Psoas muscle (tissue), 8 donors: ENCODE data around the gene GET3. TPM values are rescaled to one million over a fixed set of nuclear protein-coding genes. Genes with fewer than 3 reads are reported as not detected.

ENCODE experiments used
- ATAC-seq, 4 donors: fragments of 200-7000 bp; cut with Tn5 transposase; one replicate each; pipeline ENCODE4 v1.9.1; 2020; ENCODE audit warnings: moderate library complexity in 3 of 4, mild to moderate bottlenecking in 2 of 4
- DNase-seq, 2 donors: peaks; one replicate each; pipeline ENCODE4 v3.0.0-alpha.2; 2020
- H3K27ac ChIP-seq: fragments of 200-600 bp; one replicate; pipeline ENCODE4 v1.8.0; 2022
- H3K27me3 ChIP-seq, 3 donors: fragments of 200-600 bp in 1 of 3; one replicate each; pipeline versions ENCODE4 v1.6.1 to v1.8.0; 2013 to 2022; ENCODE audit warnings: low read length in 2 of 3, mild to moderate bottlenecking in 2 of 3, moderate library complexity in 1 of 3; ENCODE audit not compliant: insufficient read depth in 3 of 3
- H3K36me3 ChIP-seq, 2 donors: fragments of 200-600 bp in 1 of 2; one replicate each; pipeline versions ENCODE4 v1.6.1 to v1.8.0; 2013 to 2022; ENCODE audit warnings: low read depth in 1 of 2, mild to moderate bottlenecking in 1 of 2, moderate library complexity in 1 of 2; ENCODE audit not compliant: insufficient read depth in 1 of 2
- H3K4me1 ChIP-seq: fragments of 200-600 bp; one replicate; pipeline ENCODE4 v1.8.0; 2022
- H3K4me3 ChIP-seq: fragments of 200-600 bp; one replicate; pipeline ENCODE4 v1.8.0; 2022; ENCODE audit warnings: mild to moderate bottlenecking
- H3K9me3 ChIP-seq: fragments of 200-600 bp; one replicate; pipeline ENCODE4 v1.8.0; 2022
- CTCF ChIP-seq: fragments of 200-600 bp; IDR thresholded peaks from one replicate; pipeline ENCODE4 v1.8.0; 2022; ENCODE audit warnings: antibody characterized with exemption
- WGBS, 3 donors: extraction: QIAGEN DNeasy Blood & Tissue Kit; methylation state at CpG; one replicate each; pipeline versions ENCODE4 v1.1.6 to v1.1.7; 2013; 5-methylcytosine and 5-hydroxymethylcytosine counted together
- intact Hi-C, 2 donors: fragments of 100-400 bp; cut with DNase I; formaldehyde crosslinking; loops; one replicate each; pipeline versions ENCODE4 v1.11.0 to v1.14.2; 2022
- polyA plus RNA-seq, 3 donors: library from polyadenylated mRNA; stranded (reverse); fragments of 200-250 nt; gene quantifications; one replicate each; pipeline ENCODE4 v1.2.3, GENCODE V29; 2013
- total RNA-seq, 4 donors: library from RNA; stranded (reverse); fragmentation: NEBNext Ultra II Directional in 2 of 4; extraction: Animal tissue kit (Norgen Biotek cat#: 25700) in 2 of 4; gene quantifications; one replicate each; pipeline versions ENCODE4 v1.2.1 to v1.2.4, GENCODE V29; 2021 to 2023
- donor health status: healthy with polysubstance abuse.
- donor health status: DM: no; HTN: no; CAD: no; lungs with moderate emphysema.
- donor health status: Bipolar disorder and iron deficiency.
- donor health status: healthy.
- donor health status: DM: yes; HTN: yes; CAD: no.
- donor health status: DM: no; HTN: no; CAD: no.
- donor health status: DM: no; HTN: no; CAD: no.
- donor health status: DM: yes; HTN: yes; CAD: no.

The GET3 gene
- total and polyA plus RNA-seq, 7 donors: 43.0 to 135 (median 52.8) TPM

- intact Hi-C loops: no loop called here
- DNase-seq (no peak), ATAC-seq (no peak)
- no peak overlapping the region for H3K27ac ChIP-seq
- WGBS, 3 donors: 82 to 91% (median 85%) methylated on average over 16 of the region's 16 CpGs
- no peaks in the 10 kb centered on the region for H3K9me3 ChIP-seq
- TF ChIP-seq CTCF: no peak
- no peak overlapping the region for H3K4me3 ChIP-seq
- H3K4me1 ChIP-seq: peaks cover 10% of the 10 kb centered on the region
- peaks cover 0 to 17% of the 10 kb centered on the region in 2 donors for H3K36me3 ChIP-seq
- no peaks in the 10 kb centered on the region for H3K27me3 ChIP-seq
Measured at GRCh38 chr19:12694641-12695040, 42.7 kb upstream of the GET3 start.

- 74 to 78% (median 77%) methylated on average over 2 of the region's 2 CpGs for WGBS, 3 donors
- H3K36me3 ChIP-seq: peaks cover 0 to 22% of the 10 kb centered on the region in 2 donors
Measured at GRCh38 chr19:12695096-12695495, 42.2 kb upstream of the GET3 start.

GRCh38 chr19:12695514-12695913 is 41.8 kb upstream of the GET3 start:
- no peak overlapping the region for H3K27ac ChIP-seq
- no peak for TF ChIP-seq CTCF
- H3K9me3 ChIP-seq: no peaks in the 10 kb centered on the region
- ATAC-seq: no peak
- DNase-seq: no peak
- peak overlapping the region; percentile 93 for H3K4me3 ChIP-seq
- H3K27me3 ChIP-seq: no peaks in the 10 kb centered on the region
- intact Hi-C loops: no loop called here
- peaks cover 0 to 26% of the 10 kb centered on the region in 2 donors for H3K36me3 ChIP-seq
- WGBS, 3 donors: 55 to 76% (median 66%) methylated on average over 1 of the region's 1 CpG
- peaks cover 10% of the 10 kb centered on the region for H3K4me1 ChIP-seq

More at GRCh38 chr19:12695096-12695495, 42.2 kb upstream of the GET3 start:
- H3K27ac ChIP-seq: no peak overlapping the region
- TF ChIP-seq CTCF: no peak
- DNase-seq (no peak), ATAC-seq (no peak)
- no peaks in the 10 kb centered on the region for H3K9me3 ChIP-seq
- intact Hi-C loops: no loop called here
- H3K4me3 ChIP-seq: peak overlapping the region; percentile 93
- peaks cover 10% of the 10 kb centered on the region for H3K4me1 ChIP-seq
- no peaks in the 10 kb centered on the region for H3K27me3 ChIP-seq

- peak overlapping the region; percentile 93 for H3K4me3 ChIP-seq
- peaks cover 4 to 31% of the 10 kb centered on the region in 2 donors for H3K36me3 ChIP-seq
- H3K4me1 ChIP-seq: peaks cover 10% of the 10 kb centered on the region
- TF ChIP-seq CTCF: no peak
- no peaks in the 10 kb centered on the region for H3K27me3 ChIP-seq
- ATAC-seq: peak; percentile 9 to 28 (median 18)
- peak overlapping the region; percentile 88 for H3K27ac ChIP-seq
- WGBS, 3 donors: 2 to 3% (median 3%) methylated on average over 26 to 36 of the region's 36 CpGs
- intact Hi-C loops: no loop called here
- DNase-seq: no peak
- H3K9me3 ChIP-seq: no peaks in the 10 kb centered on the region
Measured at GRCh38 chr19:12695997-12696365, 41.3 kb upstream of the GET3 start.
